Dedifferentiated amniotic fluid mesenchymal stem cell (primary cell): Measurements from ENCODE around the gene MARCHF3.
"Not testable (repeated sequence)": the region's sequence is repeated elsewhere in the genome, so short reads cannot be mapped to it uniquely, and the experiment has no call there.

ENCODE experiments used
- DNase-seq: peaks from one replicate; pipeline ENCODE4 v3.0.0-alpha.2; 2016; ENCODE audit errors: extremely low spot score

MARCHF3 gene

GRCh38 chr5:127030259-127031146 lies at the start of gene MARCHF3:
TSS of gene MARCHF3 (minus strand) at chr5:127030558. CDS start at chr5:126918171, 112,387 bp downstream.
- peak; percentile 89 for DNase-seq

- no peak for DNase-seq
These were observed 49.7 kb upstream of the MARCHF3 start for GRCh38 chr5:127079994-127080491.

- no peak for DNase-seq
These were observed 47.0 kb upstream of the MARCHF3 start for GRCh38 chr5:127077366-127077765.

- no peak for DNase-seq
These were observed 46.2 kb upstream of the MARCHF3 start for GRCh38 chr5:127076315-127077129.

GRCh38 chr5:127074466-127074865 lies 44.1 kb upstream of the MARCHF3 start:
- DNase-seq, result no peak

- no peak for DNase-seq
These were observed 42.8 kb upstream of the MARCHF3 start, which contains the start of gene C5orf63 for GRCh38 chr5:127072861-127073846. TSS of gene C5orf63 (minus strand) at chr5:127073502. CDS start at chr5:127058995, 14,507 bp downstream.

- DNase-seq, result no peak
These were observed 39.9 kb upstream of the MARCHF3 start for GRCh38 chr5:127070243-127070642.

GRCh38 chr5:127068493-127069214 lies 38.3 kb upstream of the MARCHF3 start:
- no peak for DNase-seq

- no peak for DNase-seq
These were observed 36.4 kb upstream of the MARCHF3 start for GRCh38 chr5:127066721-127067120.

GRCh38 chr5:127064253-127064840 lies 34.0 kb upstream of the MARCHF3 start:
- DNase-seq, result no peak

- no peak for DNase-seq
These were observed 33.0 kb upstream of the MARCHF3 start for GRCh38 chr5:127063257-127063913.

GRCh38 chr5:127061956-127062355 lies 31.6 kb upstream of the MARCHF3 start:
- DNase-seq, result no peak

GRCh38 chr5:127061537-127061936 lies 31.2 kb upstream of the MARCHF3 start:
- DNase-seq, result no peak

- DNase-seq, result no peak
These were observed 30.2 kb upstream of the MARCHF3 start for GRCh38 chr5:127060470-127060985.

- no peak for DNase-seq
These were observed 26.5 kb upstream of the MARCHF3 start for GRCh38 chr5:127056896-127057295.

- DNase-seq, result no peak
These were observed 25.7 kb upstream of the MARCHF3 start for GRCh38 chr5:127055880-127056653.

GRCh38 chr5:127053551-127053950 lies 23.2 kb upstream of the MARCHF3 start:
- not testable (repeated sequence) for DNase-seq

GRCh38 chr5:127053049-127053448 lies 22.7 kb upstream of the MARCHF3 start:
- no peak for DNase-seq
